ENCODE data around the gene WDR3. TPM values are rescaled to one million over a fixed set of nuclear protein-coding genes. Genes with fewer than 3 reads are reported as not detected.
A peak's percentile ranks its signal among the peaks of the same experiment; 100 is the strongest.

The WDR3 gene
- polyA plus RNA-seq, 4 donors = 1.9 to 22.5 (median 5.9) TPM

- no peaks in the 10 kb centered on the region for H3K27me3 ChIP-seq (ENCODE audit: control insufficient read depth in 3 of 3, insufficient read depth in 3 of 3, low read length in 3 of 3)
- FAIRE-seq (no peak), DNase-seq (no peak)
- peaks cover 0 to 3% (median 0%) of the 10 kb centered on the region in 3 donors for H3K36me3 ChIP-seq (ENCODE audit: control insufficient read depth in 3 of 3, insufficient read depth in 2 of 3, low read depth in 1 of 3, low read length in 3 of 3)
- peaks cover 0 to 4% (median 2%) of the 10 kb centered on the region in 3 donors for H3K4me1 ChIP-seq (ENCODE audit: control insufficient read depth in 3 of 3, insufficient read depth in 2 of 3, low read depth in 1 of 3, low read length in 2 of 3)
- H3K9me3 ChIP-seq (ENCODE audit: control insufficient read depth in 2 of 2, insufficient read depth in 1 of 2, low read depth in 1 of 2, low read length in 1 of 2) = peaks cover 0 to 5% of the 10 kb centered on the region in 2 donors
- H3K4me3 ChIP-seq (ENCODE audit: low read depth in 1 of 3, low read length in 3 of 3) = no peak overlapping the region
- 91 to 94% (median 92%) methylated on average over 3 of the region's 3 CpGs for WGBS, 3 donors
- no peak overlapping the region for H3K27ac ChIP-seq (ENCODE audit: low read depth in 1 of 3, low read length in 2 of 3)
Measured at GRCh38 chr1:117925981-117926380, 3.6 kb upstream of the WDR3 start.

GRCh38 chr1:117928881-117929342 is 627 bp upstream of the WDR3 start:
- DNase-seq (peak; percentile 74 to 81), FAIRE-seq (no peak)
- 0% methylated on average over 24 of the region's 24 CpGs for WGBS, 3 donors
- H3K27me3 ChIP-seq (ENCODE audit: control insufficient read depth in 3 of 3, insufficient read depth in 3 of 3, low read length in 3 of 3) = no peaks in the 10 kb centered on the region
- H3K4me1 ChIP-seq (ENCODE audit: control insufficient read depth in 3 of 3, insufficient read depth in 2 of 3, low read depth in 1 of 3, low read length in 2 of 3) = peaks cover 2 to 11% (median 2%) of the 10 kb centered on the region in 3 donors
- H3K9me3 ChIP-seq (ENCODE audit: control insufficient read depth in 2 of 2, insufficient read depth in 1 of 2, low read depth in 1 of 2, low read length in 1 of 2) = no peaks in the 10 kb centered on the region
- H3K27ac ChIP-seq (ENCODE audit: low read depth in 1 of 3, low read length in 2 of 3) = peak overlapping the region; percentile 72 to 90 (median 85)
- peaks cover 0 to 3% (median 1%) of the 10 kb centered on the region in 3 donors for H3K36me3 ChIP-seq (ENCODE audit: control insufficient read depth in 3 of 3, insufficient read depth in 2 of 3, low read depth in 1 of 3, low read length in 3 of 3)
- H3K4me3 ChIP-seq (ENCODE audit: low read depth in 1 of 3, low read length in 3 of 3) = peak overlapping the region; percentile 52 to 87 (median 72)

DNA sequence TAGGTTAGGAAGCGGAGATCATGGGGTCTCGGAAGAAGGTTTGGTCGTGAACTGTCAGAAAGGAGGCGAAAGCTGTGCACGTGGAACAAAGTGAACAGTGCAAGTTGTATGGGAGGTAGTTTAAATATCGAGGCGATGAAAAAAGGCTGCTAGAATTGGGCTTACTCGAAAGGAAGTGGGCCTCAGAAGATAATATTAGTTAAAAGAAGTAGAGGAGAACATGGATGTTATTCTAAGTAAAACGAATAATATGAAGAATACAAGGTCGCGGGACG is 571 bp downstream of the WDR3 start:
- WGBS, 3 donors = 0 to 1% (median 1%) methylated on average over 12 of the region's 12 CpGs
- no peak for FAIRE-seq
- Histone ChIP-seq H3K4me1 (ENCODE audit: control insufficient read depth in 3 of 3, insufficient read depth in 2 of 3, low read depth in 1 of 3, low read length in 2 of 3) (peaks cover 2 to 11% (median 2%) of the 10 kb centered on the region in 3 donors), H3K36me3 (ENCODE audit: control insufficient read depth in 3 of 3, insufficient read depth in 2 of 3, low read depth in 1 of 3, low read length in 3 of 3) (peaks cover 0 to 5% (median 1%) of the 10 kb centered on the region in 3 donors), H3K9me3 (ENCODE audit: control insufficient read depth in 2 of 2, insufficient read depth in 1 of 2, low read depth in 1 of 2, low read length in 1 of 2) (no peaks in the 10 kb centered on the region), H3K4me3 (ENCODE audit: low read depth in 1 of 3, low read length in 3 of 3) (peak overlapping the region; percentile 52 to 87 (median 72)), H3K27me3 (ENCODE audit: control insufficient read depth in 3 of 3, insufficient read depth in 3 of 3, low read length in 3 of 3) (no peaks in the 10 kb centered on the region), H3K27ac (ENCODE audit: low read depth in 1 of 3, low read length in 2 of 3) (peak overlapping the region; percentile 12 to 85 (median 65))
- no peak for DNase-seq

GRCh38 chr1:117930484-117930883 is 945 bp downstream of the WDR3 start:
- peaks cover 2 to 11% (median 2%) of the 10 kb centered on the region in 3 donors for H3K4me1 ChIP-seq (ENCODE audit: control insufficient read depth in 3 of 3, insufficient read depth in 2 of 3, low read depth in 1 of 3, low read length in 2 of 3)
- peak; percentile 36 to 44 for DNase-seq
- WGBS, 3 donors = 1 to 3% (median 1%) methylated on average over 6 of the region's 6 CpGs

GRCh38 chr1:117932576-117932975 is 3.0 kb downstream of the WDR3 start:
- H3K9me3 ChIP-seq (ENCODE audit: control insufficient read depth in 2 of 2, insufficient read depth in 1 of 2, low read depth in 1 of 2, low read length in 1 of 2) = no peaks in the 10 kb centered on the region
- peaks cover 0 to 3% (median 1%) of the 10 kb centered on the region in 3 donors for H3K36me3 ChIP-seq (ENCODE audit: control insufficient read depth in 3 of 3, insufficient read depth in 2 of 3, low read depth in 1 of 3, low read length in 3 of 3)
- FAIRE-seq (no peak), DNase-seq (no peak)
- H3K27ac ChIP-seq (ENCODE audit: low read depth in 1 of 3, low read length in 2 of 3) = no peak overlapping the region
- no peaks in the 10 kb centered on the region for H3K27me3 ChIP-seq (ENCODE audit: control insufficient read depth in 3 of 3, insufficient read depth in 3 of 3, low read length in 3 of 3)
- 84 to 94% (median 88%) methylated on average over 4 of the region's 4 CpGs for WGBS, 3 donors
- H3K4me1 ChIP-seq (ENCODE audit: control insufficient read depth in 3 of 3, insufficient read depth in 2 of 3, low read depth in 1 of 3, low read length in 2 of 3) = peaks cover 2 to 11% (median 2%) of the 10 kb centered on the region in 3 donors
- H3K4me3 ChIP-seq (ENCODE audit: low read depth in 1 of 3, low read length in 3 of 3) = no peak overlapping the region

More at GRCh38 chr1:117930484-117930883, 945 bp downstream of the WDR3 start:
- peaks cover 0 to 3% (median 1%) of the 10 kb centered on the region in 3 donors for H3K36me3 ChIP-seq (ENCODE audit: control insufficient read depth in 3 of 3, insufficient read depth in 2 of 3, low read depth in 1 of 3, low read length in 3 of 3)
- H3K4me3 ChIP-seq (ENCODE audit: low read depth in 1 of 3, low read length in 3 of 3) = peak overlapping the region in 2 of 3 donors; percentile 72 to 87
- peak overlapping the region in 2 of 3 donors; percentile 65 to 85 for H3K27ac ChIP-seq (ENCODE audit: low read depth in 1 of 3, low read length in 2 of 3)
- no peaks in the 10 kb centered on the region for H3K9me3 ChIP-seq (ENCODE audit: control insufficient read depth in 2 of 2, insufficient read depth in 1 of 2, low read depth in 1 of 2, low read length in 1 of 2)
- no peak for FAIRE-seq
- H3K27me3 ChIP-seq (ENCODE audit: control insufficient read depth in 3 of 3, insufficient read depth in 3 of 3, low read length in 3 of 3) = no peaks in the 10 kb centered on the region

DNA sequence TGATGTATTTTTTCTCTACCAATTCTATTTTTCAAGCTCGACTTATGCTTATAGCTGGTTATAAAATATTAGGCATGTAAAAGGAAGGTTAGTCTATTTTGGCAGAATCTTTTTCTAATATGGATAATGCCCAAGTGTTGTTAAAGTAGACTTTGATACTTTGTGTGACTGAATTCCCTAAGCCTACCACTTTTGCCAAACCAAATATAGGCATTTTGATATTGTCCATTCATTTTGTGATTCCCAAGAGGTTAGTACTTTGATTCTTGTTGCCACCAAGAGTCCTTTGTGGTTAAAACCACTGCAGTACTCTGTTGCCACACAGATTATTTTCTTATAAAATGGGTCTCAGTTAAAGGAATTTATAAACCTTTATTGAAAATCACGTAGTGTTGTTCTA is 4.2 kb downstream of the WDR3 start:
- H3K9me3 ChIP-seq (ENCODE audit: control insufficient read depth in 2 of 2, insufficient read depth in 1 of 2, low read depth in 1 of 2, low read length in 1 of 2) = no peaks in the 10 kb centered on the region
- H3K36me3 ChIP-seq (ENCODE audit: control insufficient read depth in 3 of 3, insufficient read depth in 2 of 3, low read depth in 1 of 3, low read length in 3 of 3) = peaks cover 3 to 5% (median 4%) of the 10 kb centered on the region in 3 donors
- FAIRE-seq = no peak
- no peaks in the 10 kb centered on the region for H3K27me3 ChIP-seq (ENCODE audit: control insufficient read depth in 3 of 3, insufficient read depth in 3 of 3, low read length in 3 of 3)
- 90 to 94% (median 92%) methylated on average over 2 of the region's 2 CpGs for WGBS, 3 donors
- H3K4me1 ChIP-seq (ENCODE audit: control insufficient read depth in 3 of 3, insufficient read depth in 2 of 3, low read depth in 1 of 3, low read length in 2 of 3) = peaks cover 0 to 11% (median 2%) of the 10 kb centered on the region in 3 donors
- H3K4me3 ChIP-seq (ENCODE audit: low read depth in 1 of 3, low read length in 3 of 3) = no peak overlapping the region
- no peak for DNase-seq
- no peak overlapping the region for H3K27ac ChIP-seq (ENCODE audit: low read depth in 1 of 3, low read length in 2 of 3)

DNA sequence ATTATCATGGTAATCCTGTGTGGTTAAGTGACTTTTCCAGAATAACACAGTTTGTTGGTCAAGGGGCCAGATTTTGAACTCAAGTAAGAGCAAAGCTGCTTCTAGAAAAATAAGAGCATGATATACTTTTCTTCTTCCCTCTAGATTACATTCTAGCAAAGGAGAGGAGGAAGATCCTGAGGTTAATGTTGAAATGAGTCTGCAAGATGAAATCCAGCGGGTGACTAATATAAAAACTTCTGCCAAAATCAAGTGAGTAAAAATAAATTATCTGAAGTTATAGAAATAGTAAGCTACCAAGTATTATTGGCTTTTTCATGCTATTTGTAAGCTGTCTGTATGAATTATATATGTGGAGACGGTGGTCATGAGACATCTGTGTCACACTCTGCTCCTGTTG is 12.8 kb downstream of the WDR3 start:
- FAIRE-seq (no peak), DNase-seq (no peak)
- Histone ChIP-seq H3K27me3 (ENCODE audit: control insufficient read depth in 3 of 3, insufficient read depth in 3 of 3, low read length in 3 of 3) (no peaks in the 10 kb centered on the region), H3K9me3 (ENCODE audit: control insufficient read depth in 2 of 2, insufficient read depth in 1 of 2, low read depth in 1 of 2, low read length in 1 of 2) (no peaks in the 10 kb centered on the region), H3K4me1 (ENCODE audit: control insufficient read depth in 3 of 3, insufficient read depth in 2 of 3, low read depth in 1 of 3, low read length in 2 of 3) (no peaks in the 10 kb centered on the region), H3K36me3 (ENCODE audit: control insufficient read depth in 3 of 3, insufficient read depth in 2 of 3, low read depth in 1 of 3, low read length in 3 of 3) (peaks cover 6 to 13% (median 13%) of the 10 kb centered on the region in 3 donors), H3K4me3 (ENCODE audit: low read depth in 1 of 3, low read length in 3 of 3) (no peak overlapping the region), H3K27ac (ENCODE audit: low read depth in 1 of 3, low read length in 2 of 3) (no peak overlapping the region)
- 96 to 97% (median 96%) methylated on average over 2 of the region's 2 CpGs for WGBS, 3 donors

DNA sequence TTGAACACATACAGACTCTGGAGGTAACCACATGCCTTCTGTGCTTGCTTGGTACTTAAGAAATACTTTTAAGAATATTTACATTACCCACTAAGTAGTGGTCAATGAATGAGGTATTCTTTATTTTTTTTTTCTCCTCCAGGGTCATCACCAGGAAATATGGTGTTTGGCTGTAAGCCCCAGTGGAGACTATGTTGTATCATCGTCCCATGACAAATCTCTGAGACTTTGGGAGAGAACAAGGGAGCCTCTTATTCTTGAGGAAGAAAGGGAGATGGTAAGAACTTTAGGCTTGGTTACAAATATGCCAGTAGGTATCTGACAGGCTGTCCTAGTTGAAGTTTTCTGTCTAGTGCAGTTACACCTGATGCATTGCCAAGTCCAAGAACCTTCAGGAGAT is 22.8 kb downstream of the WDR3 start:
- 90 to 100% (median 90%) methylated on average over 1 of the region's 1 CpG for WGBS, 3 donors
- no peaks in the 10 kb centered on the region for H3K4me1 ChIP-seq (ENCODE audit: control insufficient read depth in 3 of 3, insufficient read depth in 2 of 3, low read depth in 1 of 3, low read length in 2 of 3)
- H3K27me3 ChIP-seq (ENCODE audit: control insufficient read depth in 3 of 3, insufficient read depth in 3 of 3, low read length in 3 of 3) = no peaks in the 10 kb centered on the region
- H3K4me3 ChIP-seq (ENCODE audit: low read depth in 1 of 3, low read length in 3 of 3) = no peak overlapping the region
- no peak for FAIRE-seq
- no peaks in the 10 kb centered on the region for H3K9me3 ChIP-seq (ENCODE audit: control insufficient read depth in 2 of 2, insufficient read depth in 1 of 2, low read depth in 1 of 2, low read length in 1 of 2)
- DNase-seq = no peak
- no peak overlapping the region for H3K27ac ChIP-seq (ENCODE audit: low read depth in 1 of 3, low read length in 2 of 3)
- peaks cover 4 to 22% (median 6%) of the 10 kb centered on the region in 3 donors for H3K36me3 ChIP-seq (ENCODE audit: control insufficient read depth in 3 of 3, insufficient read depth in 2 of 3, low read depth in 1 of 3, low read length in 3 of 3)

DNA sequence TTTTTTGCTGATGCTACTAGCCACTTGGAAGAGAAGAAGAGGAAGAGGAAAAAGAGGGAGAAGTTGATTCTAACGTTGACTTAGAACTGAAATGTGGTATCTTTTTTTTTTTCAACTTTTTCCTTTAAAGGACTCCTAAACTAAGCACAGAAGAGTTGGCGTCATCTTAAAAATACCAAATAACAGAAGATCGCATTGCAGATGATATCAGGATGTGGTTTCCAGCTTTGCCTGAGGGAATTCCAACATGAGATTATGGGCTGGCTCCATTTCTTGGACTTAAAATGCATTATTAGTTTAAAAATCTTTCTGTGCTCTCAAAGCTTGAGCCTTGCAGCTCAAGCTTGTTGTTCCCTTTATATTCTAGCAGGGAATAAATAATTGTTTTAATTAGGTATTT is 29.8 kb downstream of the WDR3 start:
- WGBS, 3 donors = 78 to 81% (median 81%) methylated on average over 3 of the region's 3 CpGs
- Histone ChIP-seq H3K9me3 (ENCODE audit: control insufficient read depth in 2 of 2, insufficient read depth in 1 of 2, low read depth in 1 of 2, low read length in 1 of 2) (no peaks in the 10 kb centered on the region), H3K36me3 (ENCODE audit: control insufficient read depth in 3 of 3, insufficient read depth in 2 of 3, low read depth in 1 of 3, low read length in 3 of 3) (peaks cover 6 to 7% (median 6%) of the 10 kb centered on the region in 3 donors), H3K27me3 (ENCODE audit: control insufficient read depth in 3 of 3, insufficient read depth in 3 of 3, low read length in 3 of 3) (no peaks in the 10 kb centered on the region), H3K4me1 (ENCODE audit: control insufficient read depth in 3 of 3, insufficient read depth in 2 of 3, low read depth in 1 of 3, low read length in 2 of 3) (no peaks in the 10 kb centered on the region), H3K4me3 (ENCODE audit: low read depth in 1 of 3, low read length in 3 of 3) (no peak overlapping the region), H3K27ac (ENCODE audit: low read depth in 1 of 3, low read length in 2 of 3) (no peak overlapping the region)
- no peak for DNase-seq
- no peak for FAIRE-seq
